Dendritic cell treated with granulocyte-macrophage colony-stimulating factor and Interleukin-4, amounts not matched to agents 40 ng/mL and 50 ng/mL, for 4 days (primary cell): Measurements from ENCODE around the gene SMIM15.

Experiments used
- H3K27ac Mint-ChIP-seq: one replicate; pipeline ENCODE4 v1.8.0; 2022; ENCODE audit warnings: mild to moderate bottlenecking, mixed read lengths
- H3K27me3 Mint-ChIP-seq: one replicate; pipeline ENCODE4 v1.8.0; 2022; ENCODE audit warnings: mild to moderate bottlenecking, mixed read lengths
- H3K36me3 Mint-ChIP-seq: one replicate; pipeline ENCODE4 v1.8.0; 2022; ENCODE audit warnings: low read depth, mixed read lengths
- H3K4me1 Mint-ChIP-seq: one replicate; pipeline ENCODE4 v1.8.0; 2022; ENCODE audit warnings: low read depth, mixed read lengths
- H3K4me3 Mint-ChIP-seq: one replicate; pipeline ENCODE4 v1.8.0; 2022; ENCODE audit warnings: mild to moderate bottlenecking, moderate library complexity, mixed read lengths
- H3K9me3 Mint-ChIP-seq: one replicate; pipeline ENCODE4 v1.8.0; 2022; ENCODE audit warnings: mixed read lengths
- intact Hi-C: fragments of 100-400 bp; cut with micrococcal nuclease; formaldehyde crosslinking; loops from one replicate; pipeline ENCODE4 v1.15.0; 2022

SMIM15 gene

GRCh38 chr5:61142391-61142790 is 19.9 kb downstream of the SMIM15 start:
- Mint-ChIP-seq H3K4me3 (no peak overlapping the region), H3K36me3 (no peaks in the 10 kb centered on the region), H3K27ac (no peak overlapping the region), H3K27me3 (no peaks in the 10 kb centered on the region), H3K9me3 (no peaks in the 10 kb centered on the region), H3K4me1 (no peaks in the 10 kb centered on the region)
- intact Hi-C loops: no loop called here

DNA sequence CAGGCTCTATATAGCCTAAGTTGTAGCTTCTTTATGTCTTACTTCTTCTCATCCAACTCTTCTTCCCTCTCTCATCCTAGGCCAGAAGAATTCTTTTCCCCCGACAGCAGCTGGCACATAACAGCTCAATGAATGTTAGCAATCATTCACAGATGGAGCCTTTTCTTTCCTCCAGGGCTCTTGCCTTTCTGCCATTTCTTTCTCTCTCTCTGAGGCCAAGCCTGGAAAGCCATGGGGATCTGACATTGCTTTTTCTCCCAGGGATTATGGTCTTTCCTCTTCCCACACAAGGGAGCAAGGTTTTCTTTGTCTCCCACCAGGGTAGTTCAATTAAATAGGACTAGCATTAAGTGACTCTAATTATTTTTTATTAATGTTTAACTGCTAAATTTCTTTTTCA is 20.5 kb downstream of the SMIM15 start:
- H3K4me3 Mint-ChIP-seq: no peak overlapping the region
- no peaks in the 10 kb centered on the region for H3K27me3 Mint-ChIP-seq
- H3K9me3 Mint-ChIP-seq: no peaks in the 10 kb centered on the region
- H3K36me3 Mint-ChIP-seq: no peaks in the 10 kb centered on the region
- intact Hi-C loops: no loop called here
- H3K27ac Mint-ChIP-seq: no peak overlapping the region
- no peaks in the 10 kb centered on the region for H3K4me1 Mint-ChIP-seq

GRCh38 chr5:61139931-61140330 is 22.3 kb downstream of the SMIM15 start:
- Mint-ChIP-seq H3K27ac (no peak overlapping the region), H3K9me3 (no peaks in the 10 kb centered on the region), H3K36me3 (no peaks in the 10 kb centered on the region), H3K4me1 (no peaks in the 10 kb centered on the region), H3K27me3 (no peaks in the 10 kb centered on the region), H3K4me3 (no peak overlapping the region)
- intact Hi-C loops: no loop called here

DNA sequence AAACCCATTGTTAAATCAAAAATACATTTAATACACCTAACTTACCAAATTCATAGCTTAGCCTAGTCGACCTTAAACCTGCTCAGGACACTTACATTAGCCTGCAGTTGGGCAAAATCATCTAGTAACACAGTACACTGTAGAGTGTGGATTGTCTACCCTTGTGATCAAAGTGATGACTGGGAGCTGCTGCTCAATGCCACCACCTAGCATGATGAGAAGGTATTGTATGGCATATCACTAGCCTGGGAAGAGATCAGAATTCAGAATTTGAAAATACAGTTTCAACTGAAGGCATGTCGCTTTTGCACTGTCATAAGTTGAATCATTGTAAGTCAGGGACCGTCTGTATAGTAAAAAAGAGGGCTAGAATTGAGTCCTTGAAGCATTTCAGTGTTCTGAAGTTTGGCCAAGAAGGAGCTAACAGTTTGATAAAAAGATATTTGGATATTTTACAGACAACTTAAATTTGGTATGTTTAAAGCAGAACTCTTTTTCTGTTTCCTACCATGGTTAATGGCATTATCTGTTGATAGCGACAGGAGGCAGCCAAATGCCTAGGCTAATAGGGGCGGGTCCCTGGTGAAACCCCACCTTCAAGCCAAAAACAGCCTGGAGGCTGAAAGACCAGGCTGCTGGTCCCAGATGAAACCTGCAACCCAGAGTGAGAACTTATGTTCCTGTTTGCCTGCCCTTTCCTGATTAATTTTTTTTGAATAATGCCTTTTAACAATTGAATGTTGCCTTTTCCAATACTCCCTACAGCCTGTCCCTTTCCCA is 23.0 kb downstream of the SMIM15 start:
- Mint-ChIP-seq H3K4me1 (no peaks in the 10 kb centered on the region), H3K27me3 (no peaks in the 10 kb centered on the region), H3K9me3 (no peaks in the 10 kb centered on the region), H3K4me3 (no peak overlapping the region), H3K36me3 (no peaks in the 10 kb centered on the region), H3K27ac (no peak overlapping the region)
- intact Hi-C loops: no loop called here

GRCh38 chr5:61137835-61138234 is 24.4 kb downstream of the SMIM15 start:
- H3K9me3 Mint-ChIP-seq: no peaks in the 10 kb centered on the region
- H3K27me3 Mint-ChIP-seq: no peaks in the 10 kb centered on the region
- H3K4me3 Mint-ChIP-seq: no peak overlapping the region
- H3K27ac Mint-ChIP-seq: no peak overlapping the region
- H3K36me3 Mint-ChIP-seq: no peaks in the 10 kb centered on the region
- no peaks in the 10 kb centered on the region for H3K4me1 Mint-ChIP-seq
- intact Hi-C loops: no loop called here

GRCh38 chr5:61132559-61132958 is 29.7 kb downstream of the SMIM15 start:
- Mint-ChIP-seq H3K4me3 (no peak overlapping the region), H3K9me3 (no peaks in the 10 kb centered on the region), H3K27me3 (no peaks in the 10 kb centered on the region), H3K36me3 (no peaks in the 10 kb centered on the region), H3K27ac (no peak overlapping the region), H3K4me1 (no peaks in the 10 kb centered on the region)
- intact Hi-C loops: no loop called here

DNA sequence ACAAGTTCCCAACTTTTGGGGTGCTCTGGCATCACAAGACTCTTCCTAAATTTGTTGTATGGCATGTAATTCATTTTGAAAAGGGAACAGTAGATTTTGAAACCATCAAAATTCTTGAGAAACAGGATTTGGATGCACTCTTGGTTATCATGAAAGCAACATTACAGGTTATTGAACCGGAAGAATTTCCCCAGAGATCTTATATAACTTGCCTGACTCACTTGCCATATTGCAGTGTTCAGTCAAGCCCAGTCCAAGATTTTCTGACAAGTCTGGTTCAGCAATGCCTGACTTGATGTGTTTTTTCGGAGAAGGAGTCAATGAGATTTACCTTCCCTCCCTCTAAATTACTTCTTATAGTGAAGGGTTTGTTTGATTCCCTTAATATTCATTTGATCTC is 32.0 kb downstream of the SMIM15 start:
- no peak overlapping the region for H3K27ac Mint-ChIP-seq
- no peak overlapping the region for H3K4me3 Mint-ChIP-seq
- intact Hi-C loops: no loop called here
- H3K9me3 Mint-ChIP-seq: peaks cover 9% of the 10 kb centered on the region
- no peaks in the 10 kb centered on the region for H3K4me1 Mint-ChIP-seq
- no peaks in the 10 kb centered on the region for H3K36me3 Mint-ChIP-seq
- no peaks in the 10 kb centered on the region for H3K27me3 Mint-ChIP-seq

DNA sequence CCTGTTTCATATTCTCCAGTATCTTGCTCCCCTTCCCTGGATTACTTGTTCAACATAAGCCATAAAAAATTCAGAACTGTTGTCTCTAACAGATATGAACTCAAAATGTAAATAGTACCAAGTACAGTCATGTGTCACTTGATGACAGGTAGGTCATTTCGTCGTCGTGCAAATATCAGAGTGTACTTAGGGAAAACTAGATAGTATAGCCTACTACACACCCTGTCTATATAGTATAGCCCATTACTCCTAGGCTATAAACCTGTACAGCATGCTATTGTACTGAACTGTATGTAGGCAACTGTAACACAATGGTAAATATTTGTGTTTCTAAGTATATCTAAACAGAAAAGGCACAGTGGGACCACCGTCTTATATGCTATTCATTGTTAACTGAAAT is 39.1 kb downstream of the SMIM15 start:
- Mint-ChIP-seq H3K27me3 (no peaks in the 10 kb centered on the region), H3K9me3 (peaks cover 16% of the 10 kb centered on the region), H3K4me3 (no peak overlapping the region), H3K27ac (no peak overlapping the region), H3K36me3 (no peaks in the 10 kb centered on the region), H3K4me1 (no peaks in the 10 kb centered on the region)
- intact Hi-C loops: no loop called here

GRCh38 chr5:61120534-61120933 is 41.7 kb downstream of the SMIM15 start:
- no peaks in the 10 kb centered on the region for H3K4me1 Mint-ChIP-seq
- no peak overlapping the region for H3K4me3 Mint-ChIP-seq
- H3K36me3 Mint-ChIP-seq: no peaks in the 10 kb centered on the region
- no peaks in the 10 kb centered on the region for H3K27me3 Mint-ChIP-seq
- H3K27ac Mint-ChIP-seq: no peak overlapping the region
- H3K9me3 Mint-ChIP-seq: peaks cover 7% of the 10 kb centered on the region
- intact Hi-C loops: no loop called here

GRCh38 chr5:61119066-61119465 is 43.2 kb downstream of the SMIM15 start:
- Mint-ChIP-seq H3K36me3 (no peaks in the 10 kb centered on the region), H3K4me1 (no peaks in the 10 kb centered on the region), H3K27ac (no peak overlapping the region), H3K27me3 (no peaks in the 10 kb centered on the region), H3K4me3 (no peak overlapping the region), H3K9me3 (peaks cover 7% of the 10 kb centered on the region)
- intact Hi-C loops: no loop called here

DNA sequence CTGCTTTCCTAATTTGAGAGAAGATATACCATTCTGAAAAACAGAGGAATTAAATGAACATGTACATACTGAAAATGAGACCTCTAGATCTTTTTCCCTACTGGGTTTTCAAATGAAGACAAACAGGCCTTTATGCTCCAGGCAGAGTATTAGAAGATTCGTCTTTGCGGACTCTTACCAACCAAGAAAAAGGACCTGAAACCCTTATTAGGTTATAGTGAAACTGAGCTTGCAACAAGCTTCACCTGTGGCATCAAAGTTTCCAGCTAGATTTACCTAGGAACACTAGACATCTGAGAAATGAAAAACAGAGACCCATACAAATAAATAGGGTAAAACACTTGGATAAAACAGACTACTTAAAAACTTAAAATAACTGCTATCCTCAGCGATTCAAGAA is 46.3 kb downstream of the SMIM15 start:
- Mint-ChIP-seq H3K4me3 (no peak overlapping the region), H3K36me3 (peaks cover 7% of the 10 kb centered on the region), H3K27me3 (no peaks in the 10 kb centered on the region), H3K4me1 (no peaks in the 10 kb centered on the region), H3K9me3 (peaks cover 28% of the 10 kb centered on the region), H3K27ac (no peak overlapping the region)
- intact Hi-C loops: no loop called here

DNA sequence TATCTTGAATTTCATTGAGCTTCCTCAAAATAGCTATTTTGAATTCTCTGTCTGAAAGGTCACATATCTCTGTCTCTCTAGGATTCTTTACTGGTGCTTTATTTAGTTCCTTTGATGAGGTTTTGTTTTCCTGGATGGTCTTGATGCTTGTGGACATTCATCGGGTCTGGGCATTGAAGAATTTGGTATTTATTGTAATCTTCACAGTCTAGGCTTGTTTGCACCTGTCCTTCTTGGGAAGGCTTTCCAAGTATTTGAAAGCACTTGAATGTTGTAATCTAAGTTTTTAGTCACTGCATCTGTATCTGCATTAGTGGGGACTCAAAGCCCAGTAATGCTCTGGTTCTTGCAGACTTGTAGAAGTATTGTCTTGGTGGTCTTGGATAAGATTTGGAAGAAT is 47.8 kb downstream of the SMIM15 start:
- intact Hi-C loops: no loop called here
- H3K4me3 Mint-ChIP-seq: no peak overlapping the region
- H3K9me3 Mint-ChIP-seq: peaks cover 28% of the 10 kb centered on the region
- H3K4me1 Mint-ChIP-seq: no peaks in the 10 kb centered on the region
- peaks cover 7% of the 10 kb centered on the region for H3K36me3 Mint-ChIP-seq
- H3K27ac Mint-ChIP-seq: no peak overlapping the region
- H3K27me3 Mint-ChIP-seq: no peaks in the 10 kb centered on the region
